Mucosa of gallbladder (tissue), 1 donor: ENCODE data around the gene YTHDC1. TPM values are rescaled to one million over a fixed set of nuclear protein-coding genes. Genes with fewer than 3 reads are reported as not detected.

Experiments
- DNase-seq: peaks from one replicate; pipeline ENCODE4 v3.0.0-alpha.2; 2020; ENCODE audit warnings: low spot score
- total RNA-seq: library from RNA; stranded (reverse); gene quantifications from one replicate; pipeline ENCODE4 v1.2.1, GENCODE V29; 2021
- donor health status: DM: no; HTN: no; CAD: no.

Gene YTHDC1
- total RNA-seq, 1 donor from 2014 or later = 75.2 TPM

- no peak for DNase-seq
Observed at GRCh38 chr4:68359508-68359907, 9.6 kb upstream of the YTHDC1 start.

- DNase-seq = no peak
Observed at GRCh38 chr4:68358988-68359387, 9.1 kb upstream of the YTHDC1 start.

- DNase-seq = no peak
Observed at GRCh38 chr4:68352791-68353190, 2.9 kb upstream of the YTHDC1 start.

GRCh38 chr4:68349279-68349648 lies 626 bp downstream of the YTHDC1 start:
- DNase-seq = peak; percentile 13

- no peak for DNase-seq
Observed at GRCh38 chr4:68348577-68348976, 1.3 kb downstream of the YTHDC1 start.

GRCh38 chr4:68347845-68348244 lies 2.0 kb downstream of the YTHDC1 start:
- DNase-seq = no peak

- no peak for DNase-seq
Observed at GRCh38 chr4:68346461-68346860, 3.4 kb downstream of the YTHDC1 start.

- DNase-seq = no peak
Observed at GRCh38 chr4:68344785-68345184, 5.1 kb downstream of the YTHDC1 start.

- no peak for DNase-seq
Observed at GRCh38 chr4:68344049-68344448, 5.8 kb downstream of the YTHDC1 start.

GRCh38 chr4:68342134-68342533 lies 7.8 kb downstream of the YTHDC1 start:
- DNase-seq = no peak

GRCh38 chr4:68338625-68339024 lies 11.3 kb downstream of the YTHDC1 start:
- DNase-seq = no peak

GRCh38 chr4:68337522-68337921 lies 12.4 kb downstream of the YTHDC1 start:
- DNase-seq = no peak

- no peak for DNase-seq
Observed at GRCh38 chr4:68337004-68337403, 12.9 kb downstream of the YTHDC1 start.

- DNase-seq = no peak
Observed at GRCh38 chr4:68336530-68336929, 13.4 kb downstream of the YTHDC1 start.

GRCh38 chr4:68326141-68326540 lies 23.7 kb downstream of the YTHDC1 start:
- DNase-seq = no peak

- no peak for DNase-seq
Observed at GRCh38 chr4:68324519-68325262, 25.2 kb downstream of the YTHDC1 start.

- DNase-seq = no peak
Observed at GRCh38 chr4:68319040-68319439, 30.9 kb downstream of the YTHDC1 start.

GRCh38 chr4:68316193-68316969 lies 33.5 kb downstream of the YTHDC1 start:
- DNase-seq = no peak

GRCh38 chr4:68310651-68311247 lies 39.1 kb downstream of the YTHDC1 start:
- DNase-seq = no peak

GRCh38 chr4:68304731-68305130 lies 45.2 kb downstream of the YTHDC1 start:
- no peak for DNase-seq

- no peak for DNase-seq
Observed at GRCh38 chr4:68299492-68300457, 50.1 kb downstream of the YTHDC1 start.

GRCh38 chr4:68297137-68297536 lies 52.8 kb downstream of the YTHDC1 start:
- DNase-seq = no peak
